GF-D8 (cell line): ENCODE measurements around the gene CNTNAP2.
"Not testable (repeated sequence)": the region's sequence is repeated elsewhere in the genome, so short reads cannot be mapped to it uniquely, and the experiment has no call there.

Experiments
- DNase-seq: peaks from one replicate; lab custom pipeline; 2025; lab: John Stamatoyannopoulos, UW

Gene CNTNAP2

GRCh38 chr7:148397985-148398384, 2281.4 kb downstream of the CNTNAP2 start:
- no peak for DNase-seq

- no peak for DNase-seq
These were observed 2282.3 kb downstream of the CNTNAP2 start for GRCh38 chr7:148398844-148399365.

- DNase-seq: no peak
These were observed 2283.5 kb downstream of the CNTNAP2 start for GRCh38 chr7:148400101-148400500.

GRCh38 chr7:148402159-148402558, 2285.6 kb downstream of the CNTNAP2 start:
- DNase-seq: no peak

- DNase-seq: no peak
These were observed 2286.9 kb downstream of the CNTNAP2 start for GRCh38 chr7:148403466-148403993.

GRCh38 chr7:148408307-148408706, 2291.7 kb downstream of the CNTNAP2 start:
- no peak for DNase-seq

- no peak for DNase-seq
These were observed 2294.3 kb downstream of the CNTNAP2 start for GRCh38 chr7:148410905-148411304.

- DNase-seq: no peak
These were observed 2296.1 kb downstream of the CNTNAP2 start for GRCh38 chr7:148412691-148413090.

GRCh38 chr7:148419856-148420832, 2303.5 kb downstream of the CNTNAP2 start:
- DNase-seq: no peak

- DNase-seq: no peak
These were observed 2305.4 kb downstream of the CNTNAP2 start for GRCh38 chr7:148422030-148422429.

GRCh38 chr7:148426393-148426792, 2309.8 kb downstream of the CNTNAP2 start:
- not testable (repeated sequence) for DNase-seq

GRCh38 chr7:148430690-148431089, 2314.1 kb downstream of the CNTNAP2 start:
- not testable (repeated sequence) for DNase-seq

- no peak for DNase-seq
These were observed 2317.1 kb downstream of the CNTNAP2 start for GRCh38 chr7:148433521-148434180.

GRCh38 chr7:148434181-148434757, 2317.7 kb downstream of the CNTNAP2 start:
- no peak for DNase-seq

- no peak for DNase-seq
These were observed 2318.3 kb downstream of the CNTNAP2 start for GRCh38 chr7:148434887-148435286.

- DNase-seq: no peak
These were observed 2319.1 kb downstream of the CNTNAP2 start for GRCh38 chr7:148435715-148436114.

- no peak for DNase-seq
These were observed 2319.5 kb downstream of the CNTNAP2 start for GRCh38 chr7:148436135-148436534.

- no peak for DNase-seq
These were observed 2320.0 kb downstream of the CNTNAP2 start for GRCh38 chr7:148436571-148436970.

- no peak for DNase-seq
These were observed 2320.4 kb downstream of the CNTNAP2 start for GRCh38 chr7:148437043-148437442.

- DNase-seq: no peak
These were observed 2325.6 kb downstream of the CNTNAP2 start for GRCh38 chr7:148442141-148442655.

GRCh38 chr7:148442933-148443332, 2326.3 kb downstream of the CNTNAP2 start:
- DNase-seq: no peak
